Heart right ventricle (tissue), 16 donors: ENCODE results near the gene GPC3. TPM values are rescaled to one million over a fixed set of nuclear protein-coding genes. Genes with fewer than 3 reads are reported as not detected.

Experiments
- ATAC-seq, 8 donors: fragments of 200-7000 bp; cut with Tn5 transposase; one replicate each; pipeline ENCODE4 v1.9.1; 2020; ENCODE audit warnings: mild to moderate bottlenecking in 8 of 8, moderate library complexity in 8 of 8, moderate number of reproducible peaks in 1 of 8
- DNase-seq, 2 donors: peaks; one replicate each; pipeline ENCODE4 v3.0.0-alpha.2; 2020
- H3K27ac ChIP-seq, 10 donors: fragments of 200-600 bp; sonication (generic) in 2 of 10; one replicate each; pipeline versions ENCODE4 v1.5.0 to v1.8.0; 2020 to 2022; ENCODE audit warnings: mild to moderate bottlenecking in 3 of 10
- H3K27me3 ChIP-seq, 7 donors: fragments of 200-600 bp; one replicate each; pipeline ENCODE4 v1.8.0; 2021 to 2022; ENCODE audit warnings: mild to moderate bottlenecking in 2 of 7
- H3K36me3 ChIP-seq, 9 donors: fragments of 200-600 bp; sonication (generic) in 1 of 9; one replicate each; pipeline versions ENCODE4 v1.5.0 to v1.8.0; 2020 to 2022; ENCODE audit warnings: mild to moderate bottlenecking in 2 of 9
- H3K4me1 ChIP-seq, 9 donors: fragments of 200-600 bp; sonication (generic) in 1 of 9; one replicate each; pipeline versions ENCODE4 v1.5.0 to v1.8.0; 2020 to 2022; ENCODE audit warnings: mild to moderate bottlenecking in 4 of 9
- H3K4me3 ChIP-seq, 10 donors: fragments of 200-600 bp; sonication (generic) in 2 of 10; one replicate each; pipeline versions ENCODE4 v1.5.0 to v1.8.0; 2020 to 2022; ENCODE audit warnings: mild to moderate bottlenecking in 7 of 10, moderate library complexity in 2 of 10
- H3K9me3 ChIP-seq, 11 donors: fragments of 200-600 bp in 10 of 11; sonication (generic) in 2 of 11; one replicate each; pipeline versions ENCODE4 v1.5.0 to v1.8.0; 2013 to 2022; ENCODE audit warnings: mild to moderate bottlenecking in 2 of 11, control low read depth in 1 of 11, moderate library complexity in 1 of 11
- CTCF ChIP-seq, 9 donors: fragments of 200-600 bp; sonication (generic) in 2 of 9; IDR thresholded peaks; one replicate each; pipeline versions ENCODE4 v1.5.0 to v1.8.0; 2021 to 2022; ENCODE audit warnings: antibody characterized with exemption in 9 of 9, mild to moderate bottlenecking in 5 of 9, moderate library complexity in 1 of 9
- WGBS, 2 donors: extraction: QIAGEN DNeasy Blood & Tissue Kit; methylation state at CpG; one replicate each; pipeline ENCODE4 v1.1.7; 2013; ENCODE audit warnings: inconsistent platforms in 1 of 2; 5-methylcytosine and 5-hydroxymethylcytosine counted together
- intact Hi-C, 10 donors: fragments of 100-400 bp; cut with DNase I; formaldehyde crosslinking; loops; one replicate each; pipeline versions ENCODE4 v1.11.1 to v1.14.2; 2022
- polyA plus RNA-seq, 2 donors: library from polyadenylated mRNA; stranded (reverse); fragments of 200-250 nt; gene quantifications; one replicate each; pipeline ENCODE4 v1.2.3, GENCODE V29; 2013
- total RNA-seq, 10 donors: library from RNA; stranded (reverse); fragmentation: NEBNext Ultra II Directional in 3 of 10; extraction: Animal tissue kit (Norgen Biotek cat#: 25700) in 3 of 10; gene quantifications; one replicate each; pipeline versions ENCODE4 v1.2.1 to v1.2.4, GENCODE V29; 2021 to 2023
- donor health status: Arrhythmogenic right ventricular cardiomyopathy.
- donor health status: ischemic (EF 13 %, LVEDD 7.1; RV severe dilation, severe dysfunction).
- donor health status: healthy with polysubstance abuse.
- donor health status: DM: no; HTN: yes; CAD: no.
- donor health status: DM: no; HTN: no; CAD: no.
- donor health status: ischemic (EF 25% LVEDD 6.9; RV normal size, moderate dysfunction).
- donor health status: ischemic (EF 25% LVEDD 5.7; RV mildly dilated, moderate dysfunction).
- donor health status: healthy.
- donor health status: DM: yes; HTN: yes; CAD: no.
- donor health status: Ischemic cardiomyopathy.
- donor health status: ischemic (EF 35%, LVEDD 5.7; RV mildly dilated, moderate dysfunction).
- donor health status: nonischemic (EF 11% LVEDD 7.7; RV severe dilation, severe dysfunction).
- donor health status: DM: yes; HTN: yes; CAD: no.
- donor health status: PGD.
- donor health status: ischemic (EF 29% LVEDD 5.4; RV normal size, mild dysfunction).
- donor health status: nonischemic (EF 23%, LVEDD 6.1; RV moderate dilation, normal function).

GPC3 gene
- total and polyA plus RNA-seq, 12 donors, result 0.66 to 5.6 (median 3.4) TPM

- TF ChIP-seq CTCF (IDR thresholded peaks at IDR 0.05), result no peak
- H3K4me1 ChIP-seq, result no peaks in the 10 kb centered on the region
- no peak overlapping the region for H3K27ac ChIP-seq
- DNase-seq (no peak), ATAC-seq (no peak)
- no peak overlapping the region for H3K4me3 ChIP-seq
- H3K27me3 ChIP-seq, result peaks cover 0 to 53% (median 0%) of the 10 kb centered on the region in 7 donors
- WGBS, 2 donors, result 34 to 43% methylated on average over 3 of the region's 3 CpGs
- H3K9me3 ChIP-seq, result no peaks in the 10 kb centered on the region
- intact Hi-C loops, result no loop called here
- H3K36me3 ChIP-seq, result no peaks in the 10 kb centered on the region
Measured at GRCh38 chrX:133812402-133812801, 173.0 kb downstream of the GPC3 start.

- Histone ChIP-seq H3K9me3 (no peaks in the 10 kb centered on the region), H3K27ac (no peak overlapping the region), H3K27me3 (peaks cover 0 to 50% (median 0%) of the 10 kb centered on the region in 7 donors), H3K4me1 (no peaks in the 10 kb centered on the region), H3K4me3 (no peak overlapping the region), H3K36me3 (no peaks in the 10 kb centered on the region)
- TF ChIP-seq CTCF (IDR thresholded peaks at IDR 0.05), result no peak
- no peak for ATAC-seq
- WGBS, 2 donors, result 83 to 84% methylated on average over 3 of the region's 3 CpGs
- intact Hi-C loops, result no loop called here
- no peak for DNase-seq
Measured at GRCh38 chrX:133810925-133811324, 174.5 kb downstream of the GPC3 start.

DNA sequence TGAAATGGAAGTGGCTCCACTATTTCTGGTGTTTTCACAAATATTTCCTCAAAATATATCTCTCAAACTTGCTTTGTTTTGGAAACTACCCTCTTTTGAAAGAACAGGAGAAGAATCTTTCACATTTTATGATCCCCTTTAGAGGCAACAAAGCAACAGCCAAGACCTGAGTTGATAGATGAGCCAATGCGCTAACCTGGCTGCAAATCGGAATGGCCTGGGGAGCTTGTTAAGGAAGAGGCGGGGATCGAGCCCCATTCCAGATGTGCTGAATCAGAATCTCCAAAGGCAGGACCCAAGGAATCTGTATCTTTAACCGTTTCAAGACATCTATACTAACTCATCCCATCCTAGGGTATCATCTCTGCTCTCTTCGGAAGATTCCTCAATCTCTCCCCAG, 181.3 kb downstream of the GPC3 start:
- WGBS, 2 donors, result 90 to 92% methylated on average over 6 of the region's 6 CpGs
- Histone ChIP-seq H3K4me1 (no peaks in the 10 kb centered on the region), H3K9me3 (no peaks in the 10 kb centered on the region), H3K27ac (no peak overlapping the region), H3K36me3 (no peaks in the 10 kb centered on the region), H3K4me3 (no peak overlapping the region), H3K27me3 (peaks cover 0 to 38% (median 0%) of the 10 kb centered on the region in 7 donors)
- TF ChIP-seq CTCF (IDR thresholded peaks at IDR 0.05), result no peak
- intact Hi-C loops, result no loop called here
- ATAC-seq, result no peak
- DNase-seq, result no peak

DNA sequence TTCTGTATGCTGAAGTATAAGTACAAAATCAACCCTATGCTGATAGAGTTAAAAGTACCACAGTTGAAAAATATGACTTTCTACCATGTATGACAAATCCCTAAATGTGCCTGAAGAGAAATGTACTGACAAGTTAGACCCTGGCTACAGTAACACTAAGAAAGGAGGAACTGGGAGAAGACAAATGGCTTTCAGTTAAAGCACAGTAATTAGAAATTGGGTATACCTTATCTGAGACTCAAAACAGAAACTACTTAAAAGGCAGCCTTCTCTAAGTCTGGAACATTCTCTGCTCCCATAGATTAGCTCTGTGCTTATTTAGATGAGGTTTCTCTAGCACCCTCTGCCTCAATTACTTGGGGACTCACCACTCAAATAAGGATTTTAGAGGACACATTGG, 189.1 kb downstream of the GPC3 start:
- Histone ChIP-seq H3K36me3 (no peaks in the 10 kb centered on the region), H3K27ac (no peak overlapping the region), H3K27me3 (peaks cover 0 to 43% (median 0%) of the 10 kb centered on the region in 7 donors), H3K4me3 (no peak overlapping the region), H3K9me3 (no peaks in the 10 kb centered on the region), H3K4me1 (no peaks in the 10 kb centered on the region)
- ATAC-seq, result no peak
- intact Hi-C loops, result loop anchor here in 4 of 10 donors (10.0 kb wide), 3 partner anchors 129 to 599 kb away; no protein-coding TSS in a partner anchor
- no peak for TF ChIP-seq CTCF (IDR thresholded peaks at IDR 0.05)
- no peak for DNase-seq
